HL-60 (cell line): Measurements from ENCODE around the gene LRRTM4.
"Not testable (repeated sequence)": the region's sequence is repeated elsewhere in the genome, so short reads cannot be mapped to it uniquely, and the experiment has no call there.

ENCODE experiments used
- CTCF ChIP-seq: IDR thresholded peaks from one replicate; pipeline ENCODE4 v1.5.1; 2011; ENCODE audit warnings: low read length, control low read depth, inconsistent platforms; ENCODE audit not compliant: insufficient read depth
- POLR2AphosphoS5 ChIP-seq: IDR thresholded peaks from 2 replicates; pipeline ENCODE4 v1.6.1; 2012; ENCODE audit warnings: low read depth

GRCh38 chr2:76697998-76698713, 824.0 kb downstream of the LRRTM4 start:
- TF ChIP-seq CTCF, POLR2AphosphoS5: not testable (repeated sequence)
